Spleen (tissue), 7 donors: Measurements from ENCODE around the gene ECD.

Experiments used
- POLR2AphosphoS5 ChIP-seq, 3 donors: sonication (generic); formaldehyde crosslinking; IDR thresholded peaks; one replicate each; pipeline ENCODE4 v1.5.1; 2017; ENCODE audit warnings: antibody characterized with exemption in 3 of 3
- TF ChIP-seq, protein P1 (sequence below), 11 experiments: fragments of 200-600 bp in 7 of 11; fragments of 450-650 bp in 4 of 11; sonication (generic) in 4 of 11; IDR thresholded peaks in 8 of 11; conservative IDR thresholded peaks in 3 of 11; 1 replicate in 7 of 11; 2 replicates in 4 of 11; pipeline versions ENCODE4 v1.4.0 to v1.8.0; 2016 to 2021; ENCODE audit warnings: antibody characterized with exemption in 11 of 11, inconsistent platforms in 4 of 11, mild to moderate bottlenecking in 1 of 11
- donor health status: DM: no; HTN: no; CAD: no; lungs with moderate emphysema.
- donor health status: DM: no; HTN: no; CAD: no.
- donor health status: DM: no; HTN: no; CAD: no.

DNA sequence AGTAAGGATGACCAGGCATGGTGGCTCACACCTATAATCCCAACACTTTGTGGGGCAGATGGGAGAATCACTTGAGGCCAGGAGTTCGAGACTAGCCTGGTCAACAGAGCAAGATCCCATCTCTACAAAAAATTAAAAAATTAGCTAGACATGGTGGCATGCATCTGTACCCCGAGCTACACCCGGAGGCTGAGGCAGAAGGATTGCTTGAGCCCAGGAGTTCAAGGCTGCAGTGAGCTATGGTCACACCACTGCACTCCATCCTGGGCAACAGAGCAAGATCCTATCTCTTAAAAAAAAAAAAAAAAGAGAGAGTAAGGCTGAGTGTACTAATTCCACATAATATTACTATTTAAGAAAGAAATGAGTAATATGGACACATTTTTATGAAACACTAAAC, 75.0 kb downstream of the ECD start:
- TF ChIP-seq, protein P1, sequence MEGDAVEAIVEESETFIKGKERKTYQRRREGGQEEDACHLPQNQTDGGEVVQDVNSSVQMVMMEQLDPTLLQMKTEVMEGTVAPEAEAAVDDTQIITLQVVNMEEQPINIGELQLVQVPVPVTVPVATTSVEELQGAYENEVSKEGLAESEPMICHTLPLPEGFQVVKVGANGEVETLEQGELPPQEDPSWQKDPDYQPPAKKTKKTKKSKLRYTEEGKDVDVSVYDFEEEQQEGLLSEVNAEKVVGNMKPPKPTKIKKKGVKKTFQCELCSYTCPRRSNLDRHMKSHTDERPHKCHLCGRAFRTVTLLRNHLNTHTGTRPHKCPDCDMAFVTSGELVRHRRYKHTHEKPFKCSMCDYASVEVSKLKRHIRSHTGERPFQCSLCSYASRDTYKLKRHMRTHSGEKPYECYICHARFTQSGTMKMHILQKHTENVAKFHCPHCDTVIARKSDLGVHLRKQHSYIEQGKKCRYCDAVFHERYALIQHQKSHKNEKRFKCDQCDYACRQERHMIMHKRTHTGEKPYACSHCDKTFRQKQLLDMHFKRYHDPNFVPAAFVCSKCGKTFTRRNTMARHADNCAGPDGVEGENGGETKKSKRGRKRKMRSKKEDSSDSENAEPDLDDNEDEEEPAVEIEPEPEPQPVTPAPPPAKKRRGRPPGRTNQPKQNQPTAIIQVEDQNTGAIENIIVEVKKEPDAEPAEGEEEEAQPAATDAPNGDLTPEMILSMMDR (IDR thresholded peaks at IDR 0.05 in 8 of 11, conservative IDR thresholded peaks at IDR 0.05 in 3 of 11) = no peak
- TF ChIP-seq POLR2AphosphoS5 (IDR thresholded peaks at IDR 0.05) = no peak
